ENCODE results near the gene DLEC1. TPM values are rescaled to one million over a fixed set of nuclear protein-coding genes. Genes with fewer than 3 reads are reported as not detected.
A peak's percentile ranks its signal among the peaks of the same experiment; 100 is the strongest.
"Not testable (repeated sequence)": the region's sequence is repeated elsewhere in the genome, so short reads cannot be mapped to it uniquely, and the experiment has no call there.

The DLEC1 gene
- total RNA-seq, 1 experiment from 2014 or later: 0.10 TPM

GRCh38 chr3:38018296-38019266 lies 20.4 kb upstream of the DLEC1 start:
- DNase-seq (ENCODE audit: low spot score): no peak

GRCh38 chr3:38019658-38020341 lies 19.2 kb upstream of the DLEC1 start:
- no peak for DNase-seq (ENCODE audit: low spot score)

GRCh38 chr3:38020342-38020726 lies 18.7 kb upstream of the DLEC1 start:
- no peak for DNase-seq (ENCODE audit: low spot score)

GRCh38 chr3:38021196-38021595 lies 17.8 kb upstream of the DLEC1 start:
- no peak for DNase-seq (ENCODE audit: low spot score)

- no peak for DNase-seq (ENCODE audit: low spot score)
Measured at GRCh38 chr3:38022301-38022700, 16.7 kb upstream of the DLEC1 start.

GRCh38 chr3:38022896-38023709 lies 15.9 kb upstream of the DLEC1 start:
- no peak for DNase-seq (ENCODE audit: low spot score)

GRCh38 chr3:38026856-38027255 lies 12.2 kb upstream of the DLEC1 start:
- no peak for DNase-seq (ENCODE audit: low spot score)

GRCh38 chr3:38027466-38028465 lies 11.2 kb upstream of the DLEC1 start:
- DNase-seq (ENCODE audit: low spot score): no peak

GRCh38 chr3:38028621-38029361 lies 10.2 kb upstream of the DLEC1 start:
- DNase-seq (ENCODE audit: low spot score): no peak

GRCh38 chr3:38029400-38030125 lies 9.4 kb upstream of the DLEC1 start, which contains the start of gene PLCD1:
TSS of gene PLCD1 (minus strand) at chr3:38029642. CDS start at chr3:38029539, 103 bp downstream.
- no peak for DNase-seq (ENCODE audit: low spot score)

- DNase-seq (ENCODE audit: low spot score): no peak
Measured at GRCh38 chr3:38030126-38031021, 8.6 kb upstream of the DLEC1 start.

GRCh38 chr3:38031022-38031994 lies 7.7 kb upstream of the DLEC1 start:
- peak; percentile 74 for DNase-seq (ENCODE audit: low spot score)

GRCh38 chr3:38032328-38032865 lies 6.6 kb upstream of the DLEC1 start:
- DNase-seq (ENCODE audit: low spot score): no peak

- not testable (repeated sequence) for DNase-seq (ENCODE audit: low spot score)
Measured at GRCh38 chr3:38033586-38033985, 5.4 kb upstream of the DLEC1 start.

GRCh38 chr3:38034335-38034734 lies 4.7 kb upstream of the DLEC1 start:
- DNase-seq (ENCODE audit: low spot score): not testable (repeated sequence)

- DNase-seq (ENCODE audit: low spot score): no peak
Measured at GRCh38 chr3:38036286-38036685, 2.7 kb upstream of the DLEC1 start.

- DNase-seq (ENCODE audit: low spot score): no peak
Measured at GRCh38 chr3:38036906-38037305, 2.1 kb upstream of the DLEC1 start.
